ENCODE measurements around the gene NPEPPS. TPM values are rescaled to one million over a fixed set of nuclear protein-coding genes. Genes with fewer than 3 reads are reported as not detected.

NPEPPS gene
- total and polyA plus RNA-seq, 2 of the 8 experiments (the other 6 are each of a cell fraction or from before 2014, with no cell fraction given): 53.6 to 118 TPM

- Histone ChIP-seq H3K9ac (replicated peaks in 1 of 4; ENCODE audit: extremely low read depth in 1 of 4, low read depth in 3 of 4, low read length in 3 of 4) (peak overlapping the region; percentile 73 to 95 (median 91)), H3K79me1 (ENCODE audit: low read depth, low read length) (0 out of 2 replicates have a peak, but pooled peaks cover 2% of the 10 kb centered on the region), H3K4me3 (ENCODE audit: extremely low read depth in 1 of 4, insufficient read depth in 2 of 4, low read depth in 3 of 4, low read length in 4 of 4) (peak overlapping the region; percentile 79 to 99 (median 84)), H3K9me3 (ENCODE audit: insufficient read depth in 2 of 2, low read depth in 1 of 2, low read length in 1 of 2) (no peaks in the 10 kb centered on the region), H3K79me2 (ENCODE audit: control insufficient read depth in 1 of 2, insufficient read depth in 2 of 2, low read length in 2 of 2) (peaks cover 24 to 58% of the 10 kb centered on the region in 2 experiments), H3K4me2 (ENCODE audit: insufficient read depth in 1 of 2, low read depth in 2 of 2, low read length in 2 of 2) (peak overlapping the region; percentile 60 to 70), H2BK15ac (ENCODE audit: low read length) (no peak overlapping the region), H2BK12ac (ENCODE audit: low read depth, low read length) (no peak overlapping the region), H3K23me2 (ENCODE audit: low read depth, low read length) (peaks cover 4% of the 10 kb centered on the region), H2BK5ac (ENCODE audit: low read depth, low read length) (peak overlapping the region; percentile 89; the same call in 1 of the 2 replicates), H4K5ac (ENCODE audit: insufficient read length, low read depth, low read length) (peak overlapping the region; percentile 49), H2BK20ac (ENCODE audit: low read length) (no peak overlapping the region), H3K4ac (replicated peaks; ENCODE audit: insufficient read length, low read depth, low read length) (no peak overlapping the region), H4K20me1 (replicated peaks in 1 of 2; ENCODE audit: control insufficient read depth in 1 of 2, insufficient read depth in 2 of 2, low read length in 2 of 2) (peaks cover 12 to 19% of the 10 kb centered on the region in 2 experiments), H4K91ac (replicated peaks; ENCODE audit: insufficient read length, low read length) (no peak overlapping the region), H3K4me1 (replicated peaks in 1 of 4; ENCODE audit: control insufficient read depth in 3 of 4, insufficient read depth in 4 of 4, low read length in 3 of 4) (peaks cover 0 to 6% (median 4%) of the 10 kb centered on the region in 4 experiments; a peak in 5 of 7 replicates), H3K36me3 (ENCODE audit: control insufficient read depth in 2 of 4, insufficient read depth in 4 of 4, low read length in 3 of 4) (peaks cover 23 to 48% (median 41%) of the 10 kb centered on the region in 4 experiments), H3K27me3 (replicated peaks in 1 of 4; ENCODE audit: control insufficient read depth in 3 of 4, extremely low read depth in 1 of 4, insufficient read depth in 3 of 4, low read length in 3 of 4) (no peaks in the 10 kb centered on the region), H3K27ac (ENCODE audit: low read depth, low read length) (peak overlapping the region; percentile 60; the same call in 1 of the 2 replicates), H4K8ac (ENCODE audit: extremely low read depth, insufficient read depth, low read length) (peak overlapping the region; percentile 98; the same call in 1 of the 2 replicates), H3K56ac (replicated peaks; ENCODE audit: insufficient read length, low read depth, low read length) (peak overlapping the region; percentile 18), H3K18ac (ENCODE audit: extremely low read depth, low read length) (peak overlapping the region; percentile 79; the same call in 1 of the 2 replicates), H3K23ac (ENCODE audit: insufficient read length) (no peak overlapping the region), H3K14ac (ENCODE audit: insufficient read length) (no peak overlapping the region), H2AFZ (ENCODE audit: low read length) (no peak overlapping the region), H2BK120ac (replicated peaks; ENCODE audit: low read depth, low read length) (no peak overlapping the region), H2AK5ac (ENCODE audit: low read depth, low read length) (no peak overlapping the region)
- FAIRE-seq (no peak), DNase-seq (ENCODE audit: low read depth in 1 of 2, low spot score in 2 of 2) (peak; percentile 87 to 92)
- 1% methylated on average over 12 of the region's 39 CpGs; no CpG with 5 or more reads in 1 of the 2 experiments for WGBS, 2 experiments (ENCODE audit: extremely low coverage in 1 of 2, insufficient coverage in 1 of 2, insufficient read length in 1 of 2, insufficient replicate concordance in 2 of 2, low coverage in 1 of 2, low lambda C conversion rate in 2 of 2, missing lambda C conversion rate in 1 of 2)
- ChIA-PET CTCF (ENCODE audit: partially characterized antibody) (interaction anchor here (0.6 to 4.1 kb wide), 2 partner anchors 13 to 47 kb away, joined by 3 to 22 read pairs; no protein-coding TSS in a partner anchor), POLR2A (ENCODE audit: partially characterized antibody) (interaction anchor here (0.6 to 46.3 kb wide), 12 partner anchors 8 to 584 kb away, joined by 3 to 1575 read pairs (median 6); partner anchors contain the start of gene TBKBP1)
- TF ChIP-seq FOSL1 (IDR thresholded peaks at IDR 0.05; ENCODE audit: insufficient read depth, low read depth, low read length) (no peak), KDM1A (IDR thresholded peaks at IDR 0.05; ENCODE audit: borderline replicate concordance, low read length) (no peak), SAP30 (IDR thresholded peaks at IDR 0.05; ENCODE audit: insufficient read depth, insufficient replicate concordance, low read length) (no peak), BCL11A (IDR thresholded peaks at IDR 0.05; ENCODE audit: low read depth in 2 of 2, low read length in 2 of 2) (no peak), SIN3A (conservative IDR thresholded peaks at IDR 0.05 in 1 of 2, IDR thresholded peaks at IDR 0.05 in 1 of 2; ENCODE audit: low read depth in 1 of 2, low read length in 2 of 2) (peak in 1 of 2 experiments; percentile 83; a peak in 2 of 4 replicates), PHF8 (conservative IDR thresholded peaks at IDR 0.05; ENCODE audit: low read depth, low read length) (0 out of 2 replicates have a peak, but pooled peaks have one; percentile 3), YY1 (IDR thresholded peaks at IDR 0.05; ENCODE audit: low read depth, low read length) (0 out of 2 replicates have a peak, but pooled peaks have one; percentile 21), HDAC2 (IDR thresholded peaks at IDR 0.05; ENCODE audit: borderline replicate concordance in 1 of 2, low read depth in 2 of 2, low read length in 2 of 2) (no peak)
These were observed 119.9 kb downstream of the NPEPPS start for GRCh38 chr17:47650525-47651522.

Data from H1 (cell line).